ENCODE data around the gene RPL4. TPM values are rescaled to one million over a fixed set of nuclear protein-coding genes. Genes with fewer than 3 reads are reported as not detected.
A peak's percentile ranks its signal among the peaks of the same experiment; 100 is the strongest.
"Not testable (repeated sequence)": the region's sequence is repeated elsewhere in the genome, so short reads cannot be mapped to it uniquely, and the experiment has no call there.

RPL4 gene
- total RNA-seq = 1,621 TPM

DNA sequence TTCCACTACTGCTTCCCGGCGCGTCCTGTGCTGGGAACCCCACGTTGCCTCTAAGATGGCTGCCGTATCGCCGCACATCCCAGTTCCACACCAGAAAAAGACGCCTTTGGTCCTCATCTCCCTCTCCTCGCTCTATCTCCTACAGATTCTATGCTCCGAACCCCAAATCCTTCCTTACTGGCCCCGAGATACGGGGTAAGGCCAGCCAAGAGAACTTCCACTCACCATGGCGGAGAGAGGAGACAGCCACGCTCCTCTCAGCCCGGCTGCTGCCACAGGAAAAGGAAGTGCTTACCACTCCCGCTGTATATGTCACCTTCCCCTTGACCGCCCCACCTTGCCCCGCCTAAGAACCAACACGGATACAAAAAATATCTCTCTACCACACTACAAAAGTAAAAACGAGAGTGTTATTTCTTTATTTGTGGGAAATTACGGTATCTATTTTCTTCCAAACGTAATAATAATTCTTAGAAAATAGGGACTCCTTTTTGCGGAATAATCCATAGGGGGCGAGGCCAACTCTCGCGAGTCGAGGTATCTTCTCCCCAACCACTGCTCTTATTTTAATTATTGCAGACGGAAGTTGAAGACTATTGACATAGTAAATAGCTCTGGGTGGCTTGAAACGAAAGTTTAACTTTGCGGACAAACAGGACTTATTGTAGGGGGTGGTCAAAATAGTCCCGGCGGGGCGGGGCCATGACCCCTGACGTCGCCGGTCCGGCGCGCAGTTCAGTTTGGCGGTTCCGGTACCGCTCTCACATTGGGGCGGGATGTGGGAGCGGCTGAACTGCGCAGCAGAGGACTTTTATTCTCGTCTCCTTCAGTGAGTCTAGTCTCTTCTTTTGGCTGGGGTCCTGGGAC, at the start of gene RPL4, which contains the start of gene ZWILCH:
RPL4 (minus strand) TSS at position 293 of the 867 bp plus-strand sequence; CDS start at position 228, 65 bp downstream.
ZWILCH (plus strand) TSS at position 764 of the 867 bp plus-strand sequence; CDS start at position 777, 13 bp downstream.
- DNase-seq (ENCODE audit: low spot score in 2 of 2) (peak; percentile 60 to 72), FAIRE-seq (no peak)

DNA sequence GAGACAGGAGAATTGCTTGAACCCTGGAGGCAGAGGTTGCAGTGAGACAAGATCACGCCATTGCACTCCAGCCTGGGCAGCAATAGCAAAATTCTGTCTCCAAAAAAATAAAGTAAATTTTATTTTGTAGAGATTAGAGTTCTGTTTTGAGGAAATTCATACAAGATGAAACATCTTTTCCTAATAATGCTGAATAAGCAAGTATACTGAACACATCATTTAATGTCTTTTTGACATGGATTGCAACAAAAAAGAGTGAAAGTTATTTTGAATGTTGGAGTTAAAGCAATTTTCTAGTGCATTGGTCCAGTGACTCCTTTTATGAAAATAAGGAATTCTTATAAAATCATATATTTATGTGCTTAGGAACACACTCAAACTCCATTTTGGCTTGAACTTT, 40.6 kb upstream of the RPL4 start:
- FAIRE-seq = no peak
- DNase-seq (ENCODE audit: low spot score in 2 of 2) = no peak

GRCh38 chr15:66542896-66543295, 38.2 kb upstream of the RPL4 start:
- FAIRE-seq (no peak), DNase-seq (ENCODE audit: low spot score in 2 of 2) (no peak)

DNA sequence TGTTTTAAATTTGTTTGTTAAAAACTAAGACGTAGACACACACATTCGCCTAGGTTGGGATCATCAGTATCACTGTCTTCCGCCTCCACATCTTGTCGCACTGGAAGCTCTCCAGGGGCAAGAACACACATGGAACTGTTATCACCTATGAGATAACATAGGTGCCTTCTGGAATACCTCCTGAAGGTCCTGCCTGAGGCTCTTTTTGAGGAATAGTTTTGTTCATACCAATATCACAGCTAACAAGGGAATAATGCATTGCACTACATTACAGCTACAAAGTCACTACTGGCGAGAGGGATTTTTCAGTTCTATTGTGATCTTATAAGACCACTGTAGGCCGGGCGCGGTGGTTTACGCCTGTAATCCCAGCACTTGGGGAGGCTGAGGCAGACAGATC, 30.4 kb upstream of the RPL4 start:
- FAIRE-seq (no peak), DNase-seq (ENCODE audit: low spot score in 2 of 2) (no peak)

DNA sequence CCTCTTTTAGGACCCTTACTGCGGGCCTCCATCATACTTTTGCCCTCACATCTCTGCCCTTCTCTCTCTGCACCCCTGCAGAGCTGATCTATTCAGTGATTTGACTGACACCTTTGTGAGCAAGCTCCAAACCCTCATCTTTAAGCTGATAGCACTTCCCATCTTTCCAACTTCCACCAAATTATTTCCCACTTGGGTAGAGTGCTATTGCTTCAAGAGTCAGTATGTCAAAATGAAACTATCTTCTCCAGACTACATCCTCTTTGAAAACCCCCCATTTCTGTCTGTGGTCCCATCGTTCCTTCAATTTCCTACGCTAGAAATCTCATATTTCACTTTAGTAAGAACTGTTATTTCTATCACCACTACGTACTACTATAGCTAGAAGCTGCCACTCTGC, 20.2 kb upstream of the RPL4 start:
- FAIRE-seq = no peak
- DNase-seq (ENCODE audit: low spot score in 2 of 2) = no peak

DNA sequence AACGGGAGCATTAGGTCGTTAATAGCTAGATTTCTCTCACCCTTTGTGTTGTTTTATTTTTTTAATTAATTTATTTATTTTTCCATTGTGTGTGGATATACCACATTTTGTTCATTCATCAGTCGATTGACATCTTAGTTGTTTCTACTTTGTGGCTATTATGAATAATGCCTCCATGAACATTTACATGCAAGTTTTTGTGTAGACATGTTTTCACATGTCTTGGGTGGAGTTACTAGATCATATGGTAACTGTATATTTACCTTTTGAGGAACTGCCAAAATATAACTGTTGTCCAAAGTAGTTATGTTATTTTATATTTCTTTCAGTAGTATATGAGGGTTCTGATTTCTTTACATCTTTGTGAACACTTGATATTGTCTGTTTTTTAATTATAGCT, 19.3 kb upstream of the RPL4 start:
- FAIRE-seq (no peak), DNase-seq (ENCODE audit: low spot score in 2 of 2) (no peak)

DNA sequence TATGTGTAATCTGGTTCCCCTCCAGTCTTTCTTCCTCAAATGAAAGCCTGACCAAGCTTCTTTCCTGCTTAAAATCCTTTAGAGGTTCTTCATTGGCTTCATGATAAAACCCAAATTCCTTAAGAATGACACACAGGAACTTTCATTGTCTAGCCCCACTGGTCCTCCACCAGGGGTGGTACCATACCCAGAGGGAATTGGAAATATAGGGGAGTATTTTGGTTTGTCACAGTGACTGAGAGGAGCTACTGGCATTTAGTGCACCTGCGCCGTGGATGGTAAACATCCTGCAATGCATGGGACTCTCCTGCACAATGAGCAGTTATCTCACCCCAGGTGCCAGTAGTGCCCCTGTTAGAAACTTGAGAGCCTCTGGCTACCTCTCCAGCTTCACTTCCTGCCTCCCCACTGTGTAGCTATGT, 11.3 kb upstream of the RPL4 start:
- no peak for DNase-seq (ENCODE audit: low spot score in 2 of 2)
- no peak for FAIRE-seq

- FAIRE-seq (no peak), DNase-seq (ENCODE audit: low spot score in 2 of 2) (no peak)
Observed at GRCh38 chr15:66514586-66514985, 9.9 kb upstream of the RPL4 start.

DNA sequence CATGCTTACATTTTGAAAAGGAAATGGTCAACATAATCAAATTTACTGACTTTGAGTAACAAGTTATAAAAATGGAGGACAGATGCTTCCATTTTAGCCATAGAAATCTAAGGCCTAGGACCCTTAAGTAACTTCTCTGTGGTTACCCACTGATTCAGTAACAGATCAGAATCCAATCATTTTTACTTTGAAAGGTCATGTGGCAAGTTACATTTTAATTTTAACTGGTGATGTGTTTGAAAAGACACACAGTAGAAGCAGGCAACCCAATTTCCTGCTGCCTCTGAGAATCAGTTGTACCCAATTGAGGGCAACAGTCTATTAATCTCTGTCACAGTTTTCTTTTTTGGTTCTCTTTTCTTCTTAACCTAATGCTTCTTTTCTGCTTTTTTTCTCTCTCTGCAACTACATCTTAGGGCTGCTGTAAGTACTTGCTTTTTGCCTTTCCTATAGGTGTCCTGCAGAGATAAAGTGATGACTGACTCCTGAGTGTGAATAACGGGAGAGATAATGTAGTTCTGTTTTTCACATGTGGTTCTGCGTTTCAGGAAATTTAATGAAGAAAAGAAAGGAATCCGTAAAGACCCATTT, 3.7 kb upstream of the RPL4 start:
- no peak for DNase-seq (ENCODE audit: low spot score in 2 of 2)
- no peak for FAIRE-seq

DNA sequence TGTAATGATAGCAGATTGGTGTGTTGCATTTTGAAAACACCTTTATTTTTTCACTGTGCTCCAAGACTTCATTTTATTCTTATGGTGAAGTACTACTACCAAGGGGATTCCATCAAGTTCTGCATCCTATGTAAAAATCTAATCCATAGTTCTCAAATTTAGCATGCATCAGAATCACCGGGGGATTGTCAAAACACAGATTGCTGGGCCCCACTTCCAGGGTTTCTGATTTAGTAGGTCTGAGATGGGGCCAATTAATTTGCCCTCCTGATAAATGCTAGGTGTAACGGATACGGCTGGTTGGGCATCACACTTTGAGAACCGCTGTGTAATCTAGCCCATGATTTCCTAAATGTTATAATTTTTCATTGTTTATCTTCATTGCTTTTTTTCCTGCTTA, 1.2 kb upstream of the RPL4 start:
- FAIRE-seq (no peak), DNase-seq (ENCODE audit: low spot score in 2 of 2) (no peak)

- DNase-seq (ENCODE audit: low spot score in 2 of 2) (no peak), FAIRE-seq (no peak)
Observed at GRCh38 chr15:66505430-66505811, 766 bp upstream of the RPL4 start.

DNA sequence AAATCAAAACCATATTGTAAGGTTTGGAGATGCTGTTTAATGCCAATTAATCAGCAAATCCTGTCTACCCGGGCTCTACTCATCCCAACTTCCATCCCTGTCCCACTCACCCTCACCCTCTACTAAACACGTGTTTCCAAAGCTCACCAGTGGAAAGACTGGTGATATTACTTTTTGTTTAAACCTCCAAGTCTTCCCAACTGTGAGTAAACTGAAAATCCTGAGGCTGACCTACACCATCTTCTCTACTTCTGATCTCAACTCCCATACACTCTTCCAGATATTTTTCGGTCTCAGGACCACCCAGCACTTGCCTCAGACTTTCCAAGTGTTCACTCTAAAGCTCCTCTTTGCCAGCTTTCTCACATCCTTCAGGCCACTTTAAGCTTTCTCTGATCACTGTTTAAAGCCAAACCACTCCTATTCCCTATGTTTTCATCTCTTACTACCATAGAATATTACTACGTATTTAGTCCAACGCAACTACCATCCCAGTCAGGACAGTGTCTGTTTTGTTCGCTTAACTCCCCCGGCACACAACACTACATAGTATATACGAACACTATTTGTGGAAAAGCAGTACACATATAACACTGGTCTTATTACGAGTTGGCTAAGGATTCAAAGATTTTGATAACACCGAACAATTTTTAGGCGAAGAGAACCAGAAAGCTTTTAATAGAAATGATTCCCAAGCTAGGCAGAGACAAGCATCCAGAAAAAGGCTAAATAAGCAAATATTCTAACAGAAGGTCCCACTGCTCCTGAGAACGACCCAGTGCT, 684 bp downstream of the RPL4 start:
- DNase-seq (ENCODE audit: low spot score in 2 of 2) = no peak
- no peak for FAIRE-seq

GRCh38 chr15:66503041-66503648, 1.5 kb downstream of the RPL4 start:
- FAIRE-seq = not testable (repeated sequence)

GRCh38 chr15:66502491-66502890, 2.2 kb downstream of the RPL4 start:
- DNase-seq (ENCODE audit: low spot score in 2 of 2) (no peak), FAIRE-seq (no peak)

More at GRCh38 chr15:66503041-66503648, 1.5 kb downstream of the RPL4 start:
- DNase-seq (ENCODE audit: low spot score in 2 of 2) = not testable (repeated sequence)

GRCh38 chr15:66500346-66500745, 4.3 kb downstream of the RPL4 start:
- FAIRE-seq; DNase-seq (ENCODE audit: low spot score in 2 of 2): not testable (repeated sequence)

GRCh38 chr15:66498501-66499386, 5.9 kb downstream of the RPL4 start:
- FAIRE-seq (no peak), DNase-seq (ENCODE audit: low spot score in 2 of 2) (no peak)

DNA sequence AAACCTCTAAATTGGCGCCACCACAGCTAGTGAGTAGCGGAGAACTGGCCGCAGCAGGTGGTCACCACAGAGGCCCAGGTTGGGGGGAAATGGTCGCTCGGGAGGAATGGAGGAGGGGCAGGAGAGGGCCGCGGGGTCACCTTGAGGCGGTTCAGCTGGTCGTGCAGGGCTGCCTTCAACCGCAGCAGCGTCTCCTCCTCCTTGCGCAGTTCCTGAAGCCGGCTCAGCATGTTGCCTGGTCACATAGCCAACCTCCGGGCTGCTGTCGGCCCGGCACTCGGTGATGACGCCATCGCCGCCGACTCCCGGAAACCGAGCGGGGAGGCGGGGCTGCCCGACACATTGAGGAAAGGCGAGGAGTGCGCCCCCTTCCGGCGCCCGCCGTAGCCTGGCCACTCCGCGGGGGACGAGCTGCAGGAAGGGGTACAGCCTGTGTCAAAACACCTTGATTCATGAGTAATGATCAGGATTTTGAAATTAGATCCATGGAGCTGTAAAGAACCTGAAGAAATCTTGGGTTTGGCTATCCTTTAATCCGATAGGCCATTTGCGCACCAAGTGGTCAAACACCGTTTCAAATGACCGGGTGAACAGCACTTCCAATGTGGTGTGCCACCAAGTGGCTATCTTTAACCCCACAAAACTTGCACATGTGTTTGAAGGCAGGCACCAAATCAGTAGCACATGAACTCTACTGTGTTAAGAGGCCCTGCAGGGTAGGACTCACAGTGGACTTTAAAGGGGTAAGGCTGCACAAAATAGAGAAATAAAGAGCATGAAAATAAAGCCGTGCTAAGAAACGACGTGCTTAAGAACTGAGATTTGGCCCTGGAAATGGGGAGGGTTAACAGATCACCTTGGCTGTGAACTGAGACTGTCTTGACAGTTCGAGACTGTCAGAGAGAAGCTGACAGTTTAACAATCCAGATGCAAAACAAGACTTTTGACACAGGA, 6.9 kb downstream of the RPL4 start, which contains the start of gene SNAPC5:
SNAPC5 (minus strand) TSS at position 261 of the 954 bp plus-strand sequence; CDS start at position 230, 31 bp downstream.
- peak; percentile 74 to 89 for DNase-seq (ENCODE audit: low spot score in 2 of 2)
- FAIRE-seq = no peak

- no peak for FAIRE-seq
- DNase-seq (ENCODE audit: low spot score in 2 of 2) = no peak
Observed at GRCh38 chr15:66496951-66497501, 7.6 kb downstream of the RPL4 start.

Measured in frontal cortex (tissue), 4 donors.